Esophagus muscularis mucosa (tissue), 4 donors: Measurements from ENCODE around the gene ERN2. TPM values are rescaled to one million over a fixed set of nuclear protein-coding genes. Genes with fewer than 3 reads are reported as not detected.

Experiments
- DNase-seq: peaks from one replicate; pipeline ENCODE4 v3.0.0-alpha.2; 2017; ENCODE audit errors: extremely low spot score
- H3K27ac ChIP-seq, 4 donors: fragments of 200-600 bp; sonication (generic); replicated peaks in 1 of 4; 1 replicate in 3 of 4; 2 replicates in 1 of 4; pipeline ENCODE4 v1.5.1; 2016 to 2019; ENCODE audit warnings: mild to moderate bottlenecking in 1 of 4
- H3K27me3 ChIP-seq, 4 donors: fragments of 200-600 bp; sonication (generic); one replicate each; pipeline versions ENCODE4 v1.5.1 to v1.6.0; 2016 to 2019
- H3K36me3 ChIP-seq, 4 donors: fragments of 200-600 bp; sonication (generic); one replicate each; pipeline ENCODE4 v1.5.1; 2016 to 2019
- H3K4me1 ChIP-seq, 4 donors: fragments of 200-600 bp; sonication (generic); one replicate each; pipeline ENCODE4 v1.5.1; 2016 to 2019
- H3K4me3 ChIP-seq, 4 donors: fragments of 200-600 bp; sonication (generic); 1 replicate in 2 of 4; 2 replicates in 2 of 4; pipeline ENCODE4 v1.5.1; 2016 to 2019; ENCODE audit warnings: mild to moderate bottlenecking in 4 of 4, moderate library complexity in 1 of 4
- H3K9me3 ChIP-seq, 4 donors: fragments of 200-600 bp; sonication (generic); 1 replicate in 3 of 4; 2 replicates in 1 of 4; pipeline ENCODE4 v1.5.1; 2016 to 2019
- CTCF ChIP-seq, 3 experiments: fragments of 200-600 bp in 2 of 3; fragments of 450-650 bp in 1 of 3; sonication (generic) in 2 of 3; IDR thresholded peaks; one replicate each; pipeline ENCODE4 v1.5.1; 2017 to 2019; ENCODE audit warnings: antibody characterized with exemption in 3 of 3, mild to moderate bottlenecking in 2 of 3, moderate library complexity in 1 of 3
- EP300 ChIP-seq: sonication (generic); formaldehyde crosslinking; IDR thresholded peaks from one replicate; pipeline ENCODE4 v1.6.1; 2017; ENCODE audit warnings: antibody characterized with exemption
- POLR2A ChIP-seq: fragments of 450-650 bp; IDR thresholded peaks from one replicate; pipeline ENCODE4 v1.6.1; 2017; ENCODE audit warnings: antibody characterized with exemption, moderate library complexity, mild to moderate bottlenecking, low read depth
- POLR2AphosphoS5 ChIP-seq, 2 donors: sonication (generic); formaldehyde crosslinking; IDR thresholded peaks; one replicate each; pipeline ENCODE4 v1.6.1; 2017; ENCODE audit warnings: antibody characterized with exemption in 2 of 2
- WGBS: methylation state at CpG from one replicate; pipeline ENCODE4 v1.1.5; 2018; 5-methylcytosine and 5-hydroxymethylcytosine counted together
- intact Hi-C: fragments of 100-400 bp; cut with DNase I; formaldehyde crosslinking; loops from one replicate; pipeline ENCODE4 v1.15.1; 2023
- total RNA-seq, 4 donors: library from RNA; depleted of rRNA; stranded (reverse); fragments of >200 nt; gene quantifications; one replicate each; pipeline versions ENCODE4 v1.1.0 to v1.2.1, GENCODE V29; 2016

ERN2 gene
- total RNA-seq, 4 donors from 2014 or later = 0.11 TPM; not detected in 3

- TF ChIP-seq POLR2AphosphoS5 (IDR thresholded peaks at IDR 0.05) (no peak), POLR2A (no peak), CTCF (IDR thresholded peaks at IDR 0.05) (no peak), EP300 (no peak)
- H3K27ac ChIP-seq = no peak overlapping the region
- no peaks in the 10 kb centered on the region for H3K4me1 ChIP-seq
- no peaks in the 10 kb centered on the region for H3K36me3 ChIP-seq
- no peaks in the 10 kb centered on the region for H3K9me3 ChIP-seq
- H3K27me3 ChIP-seq = peaks cover 0 to 29% (median 0%) of the 10 kb centered on the region in 4 donors
- 79% methylated on average over 12 of the region's 12 CpGs for WGBS
- no peak for DNase-seq
- H3K4me3 ChIP-seq = no peak overlapping the region
- intact Hi-C loops = no loop called here
Measured at GRCh38 chr16:23729503-23730424, 16.7 kb upstream of the ERN2 start.

GRCh38 chr16:23728112-23728477 lies 15.1 kb upstream of the ERN2 start:
- 58% methylated on average over 10 of the region's 10 CpGs for WGBS
- no peaks in the 10 kb centered on the region for H3K36me3 ChIP-seq
- DNase-seq = no peak
- H3K27ac ChIP-seq = no peak overlapping the region
- H3K27me3 ChIP-seq = peaks cover 0 to 29% (median 0%) of the 10 kb centered on the region in 4 donors
- intact Hi-C loops = no loop called here
- H3K4me1 ChIP-seq = no peaks in the 10 kb centered on the region
- TF ChIP-seq EP300 = no peak
- no peak for TF ChIP-seq CTCF (IDR thresholded peaks at IDR 0.05)
- peaks cover 0 to 4% (median 1%) of the 10 kb centered on the region in 4 donors for H3K9me3 ChIP-seq
- H3K4me3 ChIP-seq = no peak overlapping the region

GRCh38 chr16:23726710-23727109 lies 13.7 kb upstream of the ERN2 start:
- no peaks in the 10 kb centered on the region for H3K4me1 ChIP-seq
- peaks cover 0 to 19% (median 0%) of the 10 kb centered on the region in 4 donors for H3K27me3 ChIP-seq
- TF ChIP-seq POLR2A (no peak), POLR2AphosphoS5 (IDR thresholded peaks at IDR 0.05) (no peak), CTCF (IDR thresholded peaks at IDR 0.05) (no peak), EP300 (no peak)
- no peaks in the 10 kb centered on the region for H3K36me3 ChIP-seq
- no peak overlapping the region for H3K4me3 ChIP-seq
- 91% methylated on average over 3 of the region's 3 CpGs for WGBS
- no peak for DNase-seq
- peaks cover 0 to 16% (median 5%) of the 10 kb centered on the region in 4 donors for H3K9me3 ChIP-seq
- intact Hi-C loops = no loop called here
- no peak overlapping the region for H3K27ac ChIP-seq

- H3K27me3 ChIP-seq = peaks cover 0 to 18% (median 0%) of the 10 kb centered on the region in 4 donors
- intact Hi-C loops = no loop called here
- no peaks in the 10 kb centered on the region for H3K4me1 ChIP-seq
- DNase-seq = no peak
- no peak overlapping the region for H3K27ac ChIP-seq
- no peaks in the 10 kb centered on the region for H3K36me3 ChIP-seq
- H3K4me3 ChIP-seq = no peak overlapping the region
- peaks cover 0 to 16% (median 5%) of the 10 kb centered on the region in 4 donors for H3K9me3 ChIP-seq
- 68% methylated on average over 3 of the region's 3 CpGs for WGBS
- TF ChIP-seq CTCF (IDR thresholded peaks at IDR 0.05) (no peak), POLR2A (no peak), POLR2AphosphoS5 (IDR thresholded peaks at IDR 0.05) (no peak), EP300 (no peak)
Measured at GRCh38 chr16:23724785-23725131, 11.7 kb upstream of the ERN2 start.
